Thoracic aorta (tissue), 2 donors: ENCODE measurements around the gene CARD9. TPM values are rescaled to one million over a fixed set of nuclear protein-coding genes. Genes with fewer than 3 reads are reported as not detected.

Experiments
- ATAC-seq: fragments of 150-250 bp; one replicate; pipeline ENCODE4 v1.8.0; 2017; ENCODE audit warnings: low read depth; ENCODE audit not compliant: insufficient number of reproducible peaks, low FRiP score
- DNase-seq: peaks from one replicate; pipeline ENCODE4 v3.0.0-alpha.2; 2020; ENCODE audit warnings: low spot score
- H3K27ac ChIP-seq, 2 donors: fragments of 200-600 bp; sonication (generic); 1 replicate in 1 of 2; 2 replicates in 1 of 2; pipeline ENCODE4 v1.5.1; 2016; ENCODE audit warnings: mild to moderate bottlenecking in 2 of 2, moderate library complexity in 2 of 2
- H3K27me3 ChIP-seq: fragments of 200-600 bp; sonication (generic); replicated peaks from 2 replicates; pipeline ENCODE4 v1.6.0; 2016; ENCODE audit warnings: mild to moderate bottlenecking; ENCODE audit not compliant: insufficient read depth
- H3K36me3 ChIP-seq: fragments of 200-600 bp; sonication (generic); one replicate; pipeline ENCODE4 v1.5.1; 2016
- H3K4me1 ChIP-seq, 2 donors: fragments of 200-600 bp; sonication (generic); 1 replicate in 1 of 2; 2 replicates in 1 of 2; pipeline versions ENCODE4 v1.5.1 to v1.6.0; 2016; ENCODE audit warnings: low read depth in 2 of 2, mild to moderate bottlenecking in 1 of 2; ENCODE audit not compliant: control insufficient read depth in 1 of 2
- H3K4me3 ChIP-seq: fragments of 200-600 bp; sonication (generic); 2 replicates; pipeline ENCODE4 v1.5.1; 2016; ENCODE audit warnings: mild to moderate bottlenecking
- H3K9me3 ChIP-seq: fragments of 200-600 bp; sonication (generic); 2 replicates; pipeline ENCODE4 v1.5.1; 2016
- total RNA-seq, 2 donors: library from RNA; depleted of rRNA; stranded (reverse); fragments of >200 nt; gene quantifications; one replicate each; pipeline versions ENCODE4 v1.1.0 to v1.2.3, GENCODE V29; 2016
- TF ChIP-seq, protein P1 (sequence below): fragments of 200-600 bp; sonication (generic); IDR thresholded peaks from one replicate; pipeline ENCODE4 v1.5.1; 2019; ENCODE audit warnings: antibody characterized with exemption

The CARD9 gene
- total RNA-seq, 2 donors from 2014 or later, result 1.4 to 6.6 TPM

DNA sequence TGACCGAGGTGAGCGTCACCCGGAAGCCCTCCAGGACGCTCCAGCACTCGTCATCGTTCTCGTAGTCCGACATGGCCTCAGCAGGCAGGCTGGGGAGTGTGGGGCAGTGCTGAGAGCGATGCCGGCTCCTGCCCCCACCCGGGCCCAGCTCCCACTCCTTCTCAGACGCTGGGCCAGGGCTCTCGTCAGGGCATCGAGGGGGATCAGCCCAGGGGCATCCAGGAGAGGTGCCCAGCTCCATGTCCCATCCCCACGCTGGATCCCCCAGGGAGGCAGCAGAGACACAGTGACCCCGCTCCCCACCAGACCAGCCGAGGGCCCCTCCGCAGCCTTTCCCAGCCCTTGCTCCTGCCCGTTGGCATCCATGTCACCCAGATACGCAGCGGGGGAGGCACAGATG is 1.5 kb downstream of the CARD9 start:
- no peaks in the 10 kb centered on the region for H3K4me1 ChIP-seq
- H3K4me3 ChIP-seq, result no peak overlapping the region
- DNase-seq, result no peak
- H3K27me3 ChIP-seq, result no peaks in the 10 kb centered on the region
- TF ChIP-seq, protein P1, sequence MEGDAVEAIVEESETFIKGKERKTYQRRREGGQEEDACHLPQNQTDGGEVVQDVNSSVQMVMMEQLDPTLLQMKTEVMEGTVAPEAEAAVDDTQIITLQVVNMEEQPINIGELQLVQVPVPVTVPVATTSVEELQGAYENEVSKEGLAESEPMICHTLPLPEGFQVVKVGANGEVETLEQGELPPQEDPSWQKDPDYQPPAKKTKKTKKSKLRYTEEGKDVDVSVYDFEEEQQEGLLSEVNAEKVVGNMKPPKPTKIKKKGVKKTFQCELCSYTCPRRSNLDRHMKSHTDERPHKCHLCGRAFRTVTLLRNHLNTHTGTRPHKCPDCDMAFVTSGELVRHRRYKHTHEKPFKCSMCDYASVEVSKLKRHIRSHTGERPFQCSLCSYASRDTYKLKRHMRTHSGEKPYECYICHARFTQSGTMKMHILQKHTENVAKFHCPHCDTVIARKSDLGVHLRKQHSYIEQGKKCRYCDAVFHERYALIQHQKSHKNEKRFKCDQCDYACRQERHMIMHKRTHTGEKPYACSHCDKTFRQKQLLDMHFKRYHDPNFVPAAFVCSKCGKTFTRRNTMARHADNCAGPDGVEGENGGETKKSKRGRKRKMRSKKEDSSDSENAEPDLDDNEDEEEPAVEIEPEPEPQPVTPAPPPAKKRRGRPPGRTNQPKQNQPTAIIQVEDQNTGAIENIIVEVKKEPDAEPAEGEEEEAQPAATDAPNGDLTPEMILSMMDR, result no peak
- H3K9me3 ChIP-seq, result no peaks in the 10 kb centered on the region
- H3K27ac ChIP-seq, result no peak overlapping the region
- no peaks in the 10 kb centered on the region for H3K36me3 ChIP-seq
- ATAC-seq, result no peak

GRCh38 chr9:136371533-136371880 is 2.0 kb downstream of the CARD9 start:
- no peak for ATAC-seq
- H3K9me3 ChIP-seq, result no peaks in the 10 kb centered on the region
- H3K27ac ChIP-seq, result no peak overlapping the region
- no peaks in the 10 kb centered on the region for H3K36me3 ChIP-seq
- no peaks in the 10 kb centered on the region for H3K4me1 ChIP-seq
- DNase-seq, result no peak
- TF ChIP-seq, protein P1, result no peak
- no peaks in the 10 kb centered on the region for H3K27me3 ChIP-seq
- no peak overlapping the region for H3K4me3 ChIP-seq

DNA sequence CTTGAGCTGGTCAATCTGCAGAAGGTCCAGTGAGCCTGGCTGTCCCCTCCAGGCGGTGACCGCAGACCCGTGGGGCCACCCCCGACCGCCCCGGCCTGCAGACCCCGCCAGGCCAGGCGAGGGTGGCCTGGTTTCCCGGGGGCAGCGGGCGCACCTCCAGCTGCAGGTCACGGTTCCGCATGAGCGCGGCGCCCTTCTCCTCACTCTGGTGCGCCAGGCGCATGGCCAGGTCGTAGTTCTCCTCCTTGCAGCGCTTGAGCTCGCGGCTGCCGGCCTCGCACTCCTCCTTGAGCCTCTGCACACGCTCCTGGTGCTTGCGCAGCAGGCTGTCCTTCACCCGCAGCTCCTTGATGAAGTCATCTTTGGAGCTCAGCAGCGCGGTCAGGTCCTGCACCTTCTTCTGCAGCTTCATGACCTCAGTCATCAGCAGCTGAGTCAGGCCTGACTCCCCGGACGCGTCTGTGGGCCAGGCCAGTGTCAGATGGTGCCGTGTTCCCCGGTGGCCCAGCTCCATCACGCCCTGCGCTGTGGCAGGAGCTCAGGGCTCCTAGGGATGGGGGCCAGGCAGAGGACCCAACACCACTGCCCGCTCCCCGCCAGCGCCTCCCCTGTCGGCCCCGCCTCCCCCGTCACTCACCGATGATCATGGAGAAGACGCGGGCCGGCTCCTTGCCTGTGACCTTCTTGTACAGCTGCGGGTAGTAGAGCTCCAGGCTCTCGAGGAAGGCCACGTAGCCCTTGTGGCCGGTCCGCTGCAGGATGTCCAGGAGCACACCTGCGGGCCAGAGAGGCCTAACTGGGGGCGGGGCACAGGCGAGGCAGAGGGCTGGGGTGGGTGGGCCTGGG is 2.6 kb downstream of the CARD9 start:
- Histone ChIP-seq H3K4me3 (no peak overlapping the region), H3K27ac (no peak overlapping the region), H3K36me3 (no peaks in the 10 kb centered on the region), H3K27me3 (no peaks in the 10 kb centered on the region), H3K4me1 (no peaks in the 10 kb centered on the region), H3K9me3 (no peaks in the 10 kb centered on the region)
- TF ChIP-seq, protein P1, result no peak
- DNase-seq (no peak), ATAC-seq (no peak)

DNA sequence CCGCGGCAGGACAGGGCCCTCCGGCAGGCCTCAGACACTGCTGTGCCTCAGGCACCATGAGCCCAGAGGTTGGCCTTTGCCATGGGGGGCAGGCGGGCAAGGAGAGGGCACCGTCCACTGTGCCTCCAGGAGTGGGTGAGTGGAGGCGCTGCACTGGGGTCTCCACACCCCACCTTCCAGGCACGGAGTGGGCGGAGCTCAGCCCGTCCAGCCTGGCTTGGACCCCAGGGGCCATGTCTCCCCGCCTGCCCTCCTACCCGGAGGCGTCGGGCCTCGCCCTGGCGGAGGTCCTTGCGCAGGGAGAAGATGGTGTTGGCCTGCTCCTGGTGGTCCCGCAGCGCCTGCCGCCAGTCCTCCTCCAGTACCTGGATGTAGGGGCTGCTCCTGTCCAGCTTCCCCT is 3.4 kb downstream of the CARD9 start:
- DNase-seq (no peak), ATAC-seq (no peak)
- H3K36me3 ChIP-seq, result no peaks in the 10 kb centered on the region
- H3K4me1 ChIP-seq, result no peaks in the 10 kb centered on the region
- TF ChIP-seq, protein P1, result no peak
- H3K4me3 ChIP-seq, result no peak overlapping the region
- H3K27me3 ChIP-seq, result no peaks in the 10 kb centered on the region
- no peaks in the 10 kb centered on the region for H3K9me3 ChIP-seq
- H3K27ac ChIP-seq, result no peak overlapping the region

GRCh38 chr9:136368190-136368589 is 5.3 kb downstream of the CARD9 start:
- Histone ChIP-seq H3K27ac (no peak overlapping the region), H3K9me3 (no peaks in the 10 kb centered on the region), H3K4me3 (no peak overlapping the region), H3K36me3 (no peaks in the 10 kb centered on the region), H3K27me3 (no peaks in the 10 kb centered on the region), H3K4me1 (peaks cover 5 to 8% of the 10 kb centered on the region in 2 donors)
- ATAC-seq, result no peak
- TF ChIP-seq, protein P1, result no peak
- no peak for DNase-seq
